ENCODE data around the gene ACBD4. TPM values are rescaled to one million over a fixed set of nuclear protein-coding genes. Genes with fewer than 3 reads are reported as not detected.
A peak's percentile ranks its signal among the peaks of the same experiment; 100 is the strongest.

Gene ACBD4, protein sequence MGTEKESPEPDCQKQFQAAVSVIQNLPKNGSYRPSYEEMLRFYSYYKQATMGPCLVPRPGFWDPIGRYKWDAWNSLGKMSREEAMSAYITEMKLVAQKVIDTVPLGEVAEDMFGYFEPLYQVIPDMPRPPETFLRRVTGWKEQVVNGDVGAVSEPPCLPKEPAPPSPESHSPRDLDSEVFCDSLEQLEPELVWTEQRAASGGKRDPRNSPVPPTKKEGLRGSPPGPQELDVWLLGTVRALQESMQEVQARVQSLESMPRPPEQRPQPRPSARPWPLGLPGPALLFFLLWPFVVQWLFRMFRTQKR
- total RNA-seq: 3.1 TPM

DNA sequence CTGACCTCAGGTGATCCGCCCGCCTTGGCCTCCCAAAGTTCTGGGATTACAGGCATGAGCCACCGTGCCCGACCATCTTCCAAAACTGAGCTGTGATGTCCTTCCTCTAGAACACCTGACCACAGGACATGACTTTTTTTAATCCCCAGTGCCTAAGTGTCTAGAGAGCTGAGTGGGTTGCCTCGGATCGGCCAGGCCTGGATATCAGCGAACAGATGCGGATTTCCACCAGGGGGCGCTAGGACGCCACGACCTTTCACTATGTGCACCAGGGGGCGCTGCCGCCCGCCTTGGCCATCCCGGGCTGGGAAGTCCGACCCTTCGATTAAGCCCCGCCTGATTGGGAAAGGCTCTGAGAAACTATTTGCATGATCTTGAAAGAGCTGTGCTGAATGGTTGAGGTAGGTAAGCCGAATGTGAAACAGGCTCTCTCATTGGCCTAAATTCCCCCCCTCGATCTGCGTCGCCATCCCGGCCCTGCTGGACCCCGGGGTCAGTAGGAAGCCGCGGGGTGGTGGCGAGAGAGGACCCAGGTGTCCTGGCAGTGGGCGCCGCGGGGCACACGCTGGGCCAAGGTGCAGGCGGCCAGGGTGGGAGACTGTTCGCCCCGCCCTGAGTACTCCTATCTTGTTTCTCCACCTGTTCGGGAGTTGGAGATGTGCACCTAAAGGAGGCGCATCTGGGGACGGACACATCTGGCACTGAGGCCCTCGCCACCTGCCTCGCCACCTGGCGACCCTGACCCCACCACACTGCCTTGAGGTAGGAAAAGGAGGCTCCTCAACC lies at the start of gene ACBD4:
ACBD4 (plus strand) TSS at position 496 of the 786 bp plus-strand sequence. CDS start 458 bp downstream, outside the sequence.
- H3K9me3 ChIP-seq (ENCODE audit: control insufficient read depth in 3 of 3, low read length in 3 of 3): no peaks in the 10 kb centered on the region
- peaks cover 27 to 39% (median 37%) of the 10 kb centered on the region in 3 donors for H3K4me1 ChIP-seq (ENCODE audit: control insufficient read depth in 3 of 3, insufficient read depth in 3 of 3, low read length in 3 of 3)
- H3K27ac ChIP-seq (ENCODE audit: low read depth, low read length): peak within 1 kb of the TSS; percentile 57
- H3K27me3 ChIP-seq (ENCODE audit: control insufficient read depth in 3 of 3, insufficient read depth in 3 of 3, low read length in 3 of 3): no peaks in the 10 kb centered on the region
- peak within 1 kb of the TSS; percentile 74 to 87 (median 85) for H3K9ac ChIP-seq (ENCODE audit: low read depth in 1 of 3, low read length in 3 of 3)
- H3K4me3 ChIP-seq (ENCODE audit: low read length in 3 of 3): peak within 1 kb of the TSS; percentile 84 to 88 (median 85)
- H3K36me3 ChIP-seq (ENCODE audit: control insufficient read depth in 3 of 3, insufficient read depth in 3 of 3, low read length in 3 of 3): peaks cover 3 to 6% (median 5%) of the 10 kb centered on the region in 3 donors

DNA sequence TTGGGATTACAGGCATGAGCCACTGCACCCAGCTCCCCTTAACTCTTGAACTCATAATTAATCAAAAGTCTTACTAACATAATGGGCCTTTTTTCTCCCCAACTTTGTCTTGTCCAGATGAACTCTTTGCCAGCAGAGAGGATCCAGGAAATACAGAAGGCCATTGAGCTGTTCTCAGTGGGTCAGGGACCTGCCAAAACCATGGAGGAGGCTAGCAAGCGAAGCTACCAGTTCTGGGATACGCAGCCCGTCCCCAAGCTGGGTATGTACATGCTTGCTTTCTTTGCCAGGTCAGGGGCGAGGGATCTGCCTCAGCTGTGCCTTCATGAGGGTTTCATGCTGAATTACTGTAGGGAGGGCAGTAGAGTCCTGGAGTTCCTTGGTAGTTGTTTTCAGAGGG lies 49.1 kb upstream of the ACBD4 start:
- H3K36me3 ChIP-seq (ENCODE audit: control insufficient read depth in 3 of 3, insufficient read depth in 3 of 3, low read length in 3 of 3): peaks cover 52 to 62% (median 61%) of the 10 kb centered on the region in 3 donors
- no peaks in the 10 kb centered on the region for H3K9me3 ChIP-seq (ENCODE audit: control insufficient read depth in 3 of 3, low read length in 3 of 3)
- H3K4me1 ChIP-seq (ENCODE audit: control insufficient read depth in 3 of 3, insufficient read depth in 3 of 3, low read length in 3 of 3): peaks cover 29 to 36% (median 33%) of the 10 kb centered on the region in 3 donors
- H3K27ac ChIP-seq (ENCODE audit: low read depth, low read length): peak overlapping the region; percentile 74
- H3K27me3 ChIP-seq (ENCODE audit: control insufficient read depth in 3 of 3, insufficient read depth in 3 of 3, low read length in 3 of 3): no peaks in the 10 kb centered on the region
- H3K9ac ChIP-seq (ENCODE audit: low read depth in 1 of 3, low read length in 3 of 3): no peak overlapping the region
- no peak overlapping the region for H3K4me3 ChIP-seq (ENCODE audit: low read length in 3 of 3)

DNA sequence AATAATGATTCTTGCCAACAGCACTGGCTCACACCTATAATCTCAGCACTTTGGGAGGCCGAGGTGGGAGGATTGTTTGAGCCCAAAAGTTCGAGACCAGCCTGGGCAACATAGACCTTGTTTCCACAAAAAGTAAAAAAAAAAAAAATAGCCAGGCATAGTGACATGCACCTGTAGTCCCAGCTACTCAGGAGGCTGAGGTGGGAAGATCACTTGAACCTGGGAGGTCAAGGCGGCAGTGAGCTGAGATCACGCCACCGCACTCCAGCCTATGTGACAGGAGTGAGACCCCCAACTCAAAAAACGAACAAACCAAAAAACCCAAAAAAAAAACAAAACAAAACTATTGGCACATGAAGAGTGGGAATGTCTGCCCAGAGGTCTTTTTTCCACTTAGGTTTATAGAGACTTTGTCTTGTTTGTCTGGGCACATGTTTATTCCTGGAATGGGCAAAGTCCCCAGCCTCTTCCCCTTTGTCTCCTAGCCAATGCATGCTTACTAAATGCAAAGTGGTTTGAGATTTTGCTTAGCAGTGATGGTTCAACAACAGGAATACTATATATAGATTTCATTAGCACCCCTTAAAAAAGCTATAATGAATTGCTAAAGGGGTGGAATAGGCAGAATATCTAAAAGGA lies 48.5 kb upstream of the ACBD4 start:
- Histone ChIP-seq H3K27me3 (ENCODE audit: control insufficient read depth in 3 of 3, insufficient read depth in 3 of 3, low read length in 3 of 3) (no peaks in the 10 kb centered on the region), H3K4me3 (ENCODE audit: low read length in 3 of 3) (peak overlapping the region in 2 of 3 donors; percentile 30 to 40), H3K4me1 (ENCODE audit: control insufficient read depth in 3 of 3, insufficient read depth in 3 of 3, low read length in 3 of 3) (peaks cover 28 to 37% (median 32%) of the 10 kb centered on the region in 3 donors), H3K9ac (ENCODE audit: low read depth in 1 of 3, low read length in 3 of 3) (peak overlapping the region in 1 of 3 donors; percentile 74), H3K36me3 (ENCODE audit: control insufficient read depth in 3 of 3, insufficient read depth in 3 of 3, low read length in 3 of 3) (peaks cover 48 to 60% (median 58%) of the 10 kb centered on the region in 3 donors), H3K27ac (ENCODE audit: low read depth, low read length) (peak overlapping the region; percentile 74), H3K9me3 (ENCODE audit: control insufficient read depth in 3 of 3, low read length in 3 of 3) (no peaks in the 10 kb centered on the region)

DNA sequence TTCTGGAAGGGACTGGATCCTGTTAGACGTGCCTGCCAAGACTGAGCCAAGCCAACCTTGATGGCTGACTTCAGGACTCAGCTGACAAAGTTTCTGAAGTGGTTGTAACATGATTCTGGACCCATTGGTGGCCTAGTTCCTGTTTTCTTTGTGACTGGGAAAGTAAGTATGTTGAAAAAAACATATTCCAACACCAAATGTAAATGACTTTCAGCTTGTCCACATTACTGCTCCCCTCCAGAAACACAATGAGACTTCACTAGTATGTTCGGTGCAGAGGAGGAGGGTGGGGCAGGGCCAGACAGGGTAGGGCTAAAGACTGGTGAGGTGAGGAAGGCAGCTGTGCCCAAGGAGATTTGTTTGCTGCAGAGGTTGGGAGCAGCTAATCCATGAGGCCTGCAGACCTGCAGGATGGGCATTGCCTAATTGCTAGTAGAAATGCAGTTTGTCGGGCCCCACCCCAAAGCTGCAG lies 47.9 kb upstream of the ACBD4 start:
- Histone ChIP-seq H3K4me1 (ENCODE audit: control insufficient read depth in 3 of 3, insufficient read depth in 3 of 3, low read length in 3 of 3) (peaks cover 33 to 42% (median 37%) of the 10 kb centered on the region in 3 donors), H3K27ac (ENCODE audit: low read depth, low read length) (peak overlapping the region; percentile 74)

DNA sequence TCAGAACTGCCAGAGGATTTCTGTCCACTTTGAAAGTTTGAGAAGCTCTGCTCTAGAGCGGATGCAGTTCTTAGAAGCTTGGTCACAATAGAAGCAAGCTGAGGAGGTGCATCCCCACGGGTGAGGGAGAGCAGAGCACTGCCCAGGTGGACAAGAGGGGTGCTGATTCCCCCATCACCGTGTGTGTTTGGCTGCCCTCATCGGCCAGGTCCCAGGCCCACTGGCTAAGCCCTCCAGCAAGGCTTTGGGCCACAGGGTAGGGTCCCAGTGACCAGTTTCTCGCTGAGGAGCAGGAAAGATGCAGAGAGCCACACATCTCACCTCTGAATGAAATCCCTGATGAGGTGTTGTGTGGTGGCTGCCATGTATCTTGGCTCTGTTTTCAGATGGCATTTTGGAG lies 47.5 kb upstream of the ACBD4 start:
- H3K27ac ChIP-seq (ENCODE audit: low read depth, low read length): peak overlapping the region; percentile 74
- H3K9me3 ChIP-seq (ENCODE audit: control insufficient read depth in 3 of 3, low read length in 3 of 3): no peaks in the 10 kb centered on the region
- H3K36me3 ChIP-seq (ENCODE audit: control insufficient read depth in 3 of 3, insufficient read depth in 3 of 3, low read length in 3 of 3): peaks cover 44 to 63% (median 54%) of the 10 kb centered on the region in 3 donors
- peak overlapping the region in 2 of 3 donors; percentile 24 to 29 for H3K4me3 ChIP-seq (ENCODE audit: low read length in 3 of 3)
- H3K4me1 ChIP-seq (ENCODE audit: control insufficient read depth in 3 of 3, insufficient read depth in 3 of 3, low read length in 3 of 3): peaks cover 38 to 46% (median 42%) of the 10 kb centered on the region in 3 donors
- no peaks in the 10 kb centered on the region for H3K27me3 ChIP-seq (ENCODE audit: control insufficient read depth in 3 of 3, insufficient read depth in 3 of 3, low read length in 3 of 3)
- peak overlapping the region in 2 of 3 donors; percentile 48 to 74 for H3K9ac ChIP-seq (ENCODE audit: low read depth in 1 of 3, low read length in 3 of 3)

More for the DNA sequence above, 47.9 kb upstream of the ACBD4 start:
- H3K36me3 ChIP-seq (ENCODE audit: control insufficient read depth in 3 of 3, insufficient read depth in 3 of 3, low read length in 3 of 3): peaks cover 44 to 63% (median 55%) of the 10 kb centered on the region in 3 donors
- H3K27me3 ChIP-seq (ENCODE audit: control insufficient read depth in 3 of 3, insufficient read depth in 3 of 3, low read length in 3 of 3): no peaks in the 10 kb centered on the region
- H3K9ac ChIP-seq (ENCODE audit: low read depth in 1 of 3, low read length in 3 of 3): peak overlapping the region in 2 of 3 donors; percentile 48 to 74
- H3K9me3 ChIP-seq (ENCODE audit: control insufficient read depth in 3 of 3, low read length in 3 of 3): no peaks in the 10 kb centered on the region
- H3K4me3 ChIP-seq (ENCODE audit: low read length in 3 of 3): peak overlapping the region in 2 of 3 donors; percentile 24 to 40

DNA sequence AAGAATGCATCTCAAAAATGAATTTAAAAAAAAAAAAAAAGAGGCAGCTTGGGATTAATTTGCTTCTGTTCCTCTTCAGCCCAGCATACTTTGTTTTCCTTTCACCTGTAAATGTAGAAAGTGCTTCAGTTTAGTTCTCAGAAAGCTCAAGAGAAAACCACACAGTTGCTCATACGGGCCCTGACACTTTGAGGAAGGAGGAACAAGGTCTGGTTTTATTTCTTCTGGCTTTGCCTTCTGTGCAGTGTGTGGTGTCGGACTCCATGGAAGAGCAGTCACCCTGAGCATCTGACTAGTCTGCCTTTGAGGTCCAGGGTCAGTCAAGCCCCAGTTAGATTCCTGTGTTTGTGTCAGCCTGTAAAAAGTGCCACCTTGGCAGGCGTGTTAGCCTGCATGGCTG lies 46.7 kb upstream of the ACBD4 start:
- Histone ChIP-seq H3K27ac (ENCODE audit: low read depth, low read length) (peak overlapping the region; percentile 74), H3K9me3 (ENCODE audit: control insufficient read depth in 3 of 3, low read length in 3 of 3) (no peaks in the 10 kb centered on the region), H3K36me3 (ENCODE audit: control insufficient read depth in 3 of 3, insufficient read depth in 3 of 3, low read length in 3 of 3) (peaks cover 40 to 58% (median 53%) of the 10 kb centered on the region in 3 donors), H3K4me3 (ENCODE audit: low read length in 3 of 3) (no peak overlapping the region), H3K9ac (ENCODE audit: low read depth in 1 of 3, low read length in 3 of 3) (peak overlapping the region in 1 of 3 donors; percentile 51), H3K4me1 (ENCODE audit: control insufficient read depth in 3 of 3, insufficient read depth in 3 of 3, low read length in 3 of 3) (peaks cover 45 to 54% (median 49%) of the 10 kb centered on the region in 3 donors), H3K27me3 (ENCODE audit: control insufficient read depth in 3 of 3, insufficient read depth in 3 of 3, low read length in 3 of 3) (no peaks in the 10 kb centered on the region)

DNA sequence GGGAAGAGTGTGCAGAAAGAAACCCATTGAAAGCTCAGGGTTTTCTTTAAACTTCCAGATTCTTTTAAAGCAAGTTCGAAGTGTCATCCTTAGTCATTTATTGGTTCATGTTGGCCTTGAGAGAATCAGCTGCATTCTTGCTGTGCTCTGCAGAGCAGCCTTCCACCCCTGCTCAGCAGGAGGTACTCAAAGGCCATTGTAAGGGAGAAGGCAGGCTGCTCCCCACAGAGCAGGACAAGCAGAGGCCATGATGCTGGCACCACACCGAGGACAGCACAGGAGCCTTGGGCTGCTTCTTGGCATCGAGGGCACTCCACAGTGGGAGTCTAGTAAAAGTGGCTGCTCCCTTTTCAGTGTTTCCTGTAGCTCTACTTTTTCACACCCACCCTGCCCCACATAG lies 44.8 kb upstream of the ACBD4 start:
- H3K4me1 ChIP-seq (ENCODE audit: control insufficient read depth in 3 of 3, insufficient read depth in 3 of 3, low read length in 3 of 3): peaks cover 51 to 60% (median 56%) of the 10 kb centered on the region in 3 donors
- H3K4me3 ChIP-seq (ENCODE audit: low read length in 3 of 3): no peak overlapping the region
- peaks cover 35 to 51% (median 47%) of the 10 kb centered on the region in 3 donors for H3K36me3 ChIP-seq (ENCODE audit: control insufficient read depth in 3 of 3, insufficient read depth in 3 of 3, low read length in 3 of 3)
- no peaks in the 10 kb centered on the region for H3K27me3 ChIP-seq (ENCODE audit: control insufficient read depth in 3 of 3, insufficient read depth in 3 of 3, low read length in 3 of 3)
- H3K27ac ChIP-seq (ENCODE audit: low read depth, low read length): peak overlapping the region; percentile 92
- H3K9ac ChIP-seq (ENCODE audit: low read depth in 1 of 3, low read length in 3 of 3): peak overlapping the region in 1 of 3 donors; percentile 9
- H3K9me3 ChIP-seq (ENCODE audit: control insufficient read depth in 3 of 3, low read length in 3 of 3): no peaks in the 10 kb centered on the region

DNA sequence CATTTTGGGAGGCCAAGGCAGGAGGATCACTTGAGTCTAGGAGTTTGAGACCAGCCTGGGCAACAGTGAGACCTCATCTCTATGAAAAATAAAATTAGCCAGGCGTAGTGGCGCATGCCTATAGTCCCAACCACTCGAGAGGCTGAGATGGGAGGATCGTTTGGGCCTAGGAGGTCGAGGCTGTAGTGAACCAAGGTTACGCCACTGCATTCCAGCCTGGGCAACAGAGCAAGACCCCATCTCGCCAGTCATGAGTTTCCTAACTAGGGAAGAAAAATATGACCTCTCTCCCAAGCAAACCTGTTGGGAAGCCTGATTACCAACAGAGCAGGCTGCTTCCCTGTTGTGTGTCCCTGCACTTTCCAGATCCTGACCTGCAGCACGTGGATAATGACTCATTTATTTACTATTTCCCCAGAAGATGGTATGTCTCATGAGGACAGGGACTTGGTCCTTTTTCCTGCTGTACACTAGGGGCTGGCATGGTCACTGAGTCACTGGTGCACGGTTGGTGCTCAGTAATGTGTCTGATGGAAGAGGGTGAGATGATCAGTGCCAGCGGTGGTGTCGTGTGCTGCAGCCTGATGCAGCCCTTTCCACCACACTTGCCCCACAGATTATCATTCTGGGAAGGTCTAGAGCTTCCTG lies 43.6 kb upstream of the ACBD4 start:
- H3K27ac ChIP-seq (ENCODE audit: low read depth, low read length): peak overlapping the region; percentile 92
- peaks cover 50 to 61% (median 61%) of the 10 kb centered on the region in 3 donors for H3K4me1 ChIP-seq (ENCODE audit: control insufficient read depth in 3 of 3, insufficient read depth in 3 of 3, low read length in 3 of 3)
- H3K9ac ChIP-seq (ENCODE audit: low read depth in 1 of 3, low read length in 3 of 3): peak overlapping the region in 2 of 3 donors; percentile 8 to 41
- H3K9me3 ChIP-seq (ENCODE audit: control insufficient read depth in 3 of 3, low read length in 3 of 3): no peaks in the 10 kb centered on the region
- peaks cover 40 to 58% (median 56%) of the 10 kb centered on the region in 3 donors for H3K36me3 ChIP-seq (ENCODE audit: control insufficient read depth in 3 of 3, insufficient read depth in 3 of 3, low read length in 3 of 3)
- no peaks in the 10 kb centered on the region for H3K27me3 ChIP-seq (ENCODE audit: control insufficient read depth in 3 of 3, insufficient read depth in 3 of 3, low read length in 3 of 3)
- no peak overlapping the region for H3K4me3 ChIP-seq (ENCODE audit: low read length in 3 of 3)

DNA sequence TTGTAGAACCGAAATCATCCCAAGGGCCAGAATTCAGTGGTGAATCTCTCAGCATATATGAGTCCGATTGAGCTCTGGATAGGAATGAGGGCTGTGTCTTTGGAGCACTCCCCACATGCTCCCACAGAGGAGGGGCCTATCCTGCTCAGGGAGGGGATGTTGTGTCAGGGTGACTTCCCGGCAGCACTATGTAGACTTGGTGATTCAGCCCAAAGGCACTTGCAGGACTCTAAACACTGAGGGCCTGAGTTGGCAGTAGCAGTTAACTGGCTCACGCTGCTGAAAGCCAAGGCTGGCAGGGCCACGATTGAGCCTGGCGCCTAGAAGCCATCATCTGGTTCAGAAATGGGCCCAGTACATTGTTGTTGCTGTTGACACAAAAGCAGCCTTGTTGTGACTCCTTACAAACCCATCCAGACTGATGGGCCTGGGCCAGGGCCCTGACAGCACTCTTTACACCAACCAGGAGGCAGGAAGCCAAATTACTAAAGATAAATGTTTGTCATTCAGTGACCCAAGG lies 42.5 kb upstream of the ACBD4 start:
- peaks cover 42 to 55% (median 52%) of the 10 kb centered on the region in 3 donors for H3K4me1 ChIP-seq (ENCODE audit: control insufficient read depth in 3 of 3, insufficient read depth in 3 of 3, low read length in 3 of 3)
- no peaks in the 10 kb centered on the region for H3K27me3 ChIP-seq (ENCODE audit: control insufficient read depth in 3 of 3, insufficient read depth in 3 of 3, low read length in 3 of 3)
- peak overlapping the region; percentile 92 for H3K27ac ChIP-seq (ENCODE audit: low read depth, low read length)
- peak overlapping the region in 2 of 3 donors; percentile 35 to 38 for H3K4me3 ChIP-seq (ENCODE audit: low read length in 3 of 3)
- peak overlapping the region; percentile 45 to 77 (median 74) for H3K9ac ChIP-seq (ENCODE audit: low read depth in 1 of 3, low read length in 3 of 3)
- H3K9me3 ChIP-seq (ENCODE audit: control insufficient read depth in 3 of 3, low read length in 3 of 3): no peaks in the 10 kb centered on the region
- H3K36me3 ChIP-seq (ENCODE audit: control insufficient read depth in 3 of 3, insufficient read depth in 3 of 3, low read length in 3 of 3): peaks cover 41 to 59% (median 58%) of the 10 kb centered on the region in 3 donors

Data from skeletal muscle tissue (tissue), 4 donors.